Hematopoietic multipotent progenitor cell treated with erythropoietin and hydrocortisone succinate and interleukin-3 and kit ligand, for 6 days (in vitro differentiated cells): ENCODE results near the gene POLR2L.
A peak's percentile ranks its signal among the peaks of the same experiment; 100 is the strongest.

Experiments
- DNase-seq: peaks from one replicate; pipeline ENCODE4 v3.0.0-alpha.2; 2015

Gene POLR2L

DNA sequence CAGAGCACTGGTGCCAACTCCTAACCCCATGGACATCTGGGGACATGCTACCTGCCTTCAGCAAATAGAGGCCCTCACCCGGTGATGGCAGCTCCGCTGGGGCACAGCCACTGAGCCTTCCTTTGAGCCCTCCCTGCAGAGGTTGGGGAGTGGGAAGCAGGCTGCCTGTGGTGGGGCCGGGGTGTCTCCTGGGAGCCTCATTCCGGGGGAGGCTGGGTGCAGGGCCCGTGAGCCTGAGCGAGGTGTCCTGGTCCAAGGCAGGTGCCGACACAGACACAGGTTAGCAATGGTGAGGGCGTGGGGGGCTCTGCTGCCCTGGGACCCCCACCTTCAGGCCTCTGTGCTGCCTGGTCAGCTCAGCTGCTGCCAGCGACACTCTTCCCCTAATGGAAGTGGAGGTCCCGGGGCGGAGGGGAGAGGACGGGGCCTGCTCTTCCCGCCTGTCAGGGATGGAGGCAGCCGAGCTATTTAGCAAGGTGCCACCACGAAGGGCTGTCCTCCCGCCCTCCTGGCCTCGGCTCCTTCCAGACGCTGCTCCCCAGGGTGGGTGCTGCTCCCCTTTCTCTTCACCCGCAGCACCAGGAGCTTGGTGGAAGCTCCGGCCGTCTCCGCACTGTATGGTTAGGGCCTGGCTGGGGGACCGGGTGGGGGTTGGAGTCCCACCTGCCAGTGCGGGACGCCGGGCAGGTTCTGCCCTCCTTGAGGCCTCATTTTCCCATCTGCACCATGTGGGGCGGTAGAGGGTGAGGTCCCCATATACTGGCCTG is 11.5 kb upstream of the POLR2L start:
- DNase-seq, result no peak

DNA sequence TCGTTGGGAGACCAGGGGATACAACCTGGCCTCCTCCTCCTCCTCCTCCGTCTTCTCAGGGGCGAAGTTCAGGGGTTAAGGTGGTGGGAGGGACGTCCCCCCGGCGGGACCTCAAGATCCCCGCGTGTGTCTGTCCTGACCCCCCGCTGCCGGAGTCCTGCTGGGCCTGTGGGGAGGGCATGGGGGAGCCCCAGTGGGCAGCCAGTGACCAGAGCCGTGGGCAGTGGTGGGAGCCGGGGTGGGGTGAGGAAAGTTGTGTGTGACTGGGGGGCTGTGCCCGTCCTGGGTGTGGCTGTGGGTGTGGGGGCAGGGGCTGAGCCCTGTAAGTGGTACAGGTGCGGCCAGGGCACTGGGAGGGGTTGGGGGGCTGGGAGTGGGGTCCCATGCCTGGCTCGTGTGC is 10.4 kb upstream of the POLR2L start:
- DNase-seq, result no peak

DNA sequence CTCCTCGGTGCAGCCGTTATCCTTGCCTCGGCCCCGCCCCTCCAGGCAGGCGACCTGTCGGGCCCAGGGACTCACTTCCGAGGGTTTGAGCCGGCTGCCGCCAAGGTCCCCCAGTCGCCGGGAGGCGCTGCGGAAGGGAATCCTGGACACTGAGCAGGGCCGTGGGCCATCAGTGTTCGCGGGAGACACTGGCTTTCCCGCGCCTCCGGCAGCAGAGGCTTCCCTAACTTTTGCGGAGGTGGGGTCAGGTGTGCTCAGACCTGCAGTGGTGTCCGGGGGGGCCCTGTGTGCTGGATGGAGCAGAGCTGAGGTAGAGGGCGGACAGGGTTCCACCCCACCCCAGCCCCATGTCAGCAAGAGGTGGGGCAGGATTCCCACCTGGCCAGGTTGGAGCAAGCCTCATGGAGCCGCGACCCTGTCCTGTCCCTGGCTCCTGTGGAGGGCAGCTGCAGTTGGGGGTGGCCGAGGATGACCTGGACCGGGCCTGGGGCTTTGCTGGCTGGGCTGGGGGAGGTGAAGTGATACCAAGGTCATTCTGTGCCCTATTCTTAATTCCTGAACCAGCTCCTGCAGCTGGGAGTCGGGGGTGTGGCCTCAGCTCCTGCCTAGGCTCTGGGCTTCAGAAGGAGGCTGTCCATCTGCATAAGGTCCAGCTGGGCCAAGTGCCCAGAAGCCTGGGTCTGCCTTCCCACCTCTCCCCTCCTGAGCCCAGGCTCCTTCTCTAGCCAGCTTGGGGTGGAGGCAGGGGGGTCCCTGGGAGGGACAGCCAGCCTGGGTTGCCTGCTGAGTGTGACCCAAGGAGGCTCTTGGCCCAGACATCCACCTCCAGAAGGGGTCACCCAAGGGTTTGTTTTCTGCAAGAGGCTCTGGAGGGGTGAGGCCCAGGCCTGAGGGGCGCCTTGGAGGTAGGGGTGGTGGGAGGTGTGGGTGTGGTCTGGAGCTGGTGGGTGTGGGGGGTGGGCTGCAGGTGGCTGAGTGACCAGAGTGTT is 8.7 kb upstream of the POLR2L start:
- peak; percentile 60 for DNase-seq

DNA sequence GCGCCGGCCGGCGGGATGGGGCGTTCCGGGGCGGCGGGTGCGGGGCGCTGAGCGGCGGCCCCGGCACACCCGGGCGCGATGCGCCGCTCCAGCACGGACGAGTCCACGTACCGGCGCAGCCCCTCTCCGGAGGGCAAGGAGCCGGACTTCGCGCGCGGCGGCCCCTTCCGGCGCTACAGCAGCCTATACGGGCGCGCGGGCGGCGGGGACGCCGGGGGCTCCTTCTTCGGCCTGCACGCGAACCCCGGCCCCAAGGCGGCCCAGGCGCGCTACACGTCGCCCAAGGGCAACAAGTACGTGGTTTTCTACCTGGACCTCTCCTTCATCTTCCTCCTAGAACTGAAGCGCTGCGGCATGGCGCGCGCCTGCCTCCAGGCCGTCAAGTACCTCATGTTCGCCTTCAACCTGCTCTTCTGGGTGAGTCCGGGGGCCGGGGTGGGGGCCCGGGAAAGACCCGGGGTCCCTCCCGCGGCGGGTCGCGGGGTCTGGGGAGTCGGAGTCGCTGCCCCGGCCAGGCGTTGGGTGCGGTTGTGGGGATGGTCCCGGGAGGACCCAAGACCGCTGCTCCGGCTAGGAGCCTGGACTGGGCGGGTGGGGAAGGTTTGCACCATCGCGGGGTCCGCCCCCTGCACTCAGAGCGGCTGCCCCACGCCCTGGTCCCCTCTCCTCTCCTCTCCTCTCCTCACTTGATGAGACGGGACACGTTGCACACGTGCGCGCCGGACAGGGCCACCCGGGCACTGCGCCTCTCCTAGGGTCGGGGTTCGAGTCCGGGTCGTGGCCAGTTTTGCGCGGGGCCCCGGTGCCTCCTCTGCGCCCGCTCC is 7.8 kb upstream of the POLR2L start:
- DNase-seq, result no peak

DNA sequence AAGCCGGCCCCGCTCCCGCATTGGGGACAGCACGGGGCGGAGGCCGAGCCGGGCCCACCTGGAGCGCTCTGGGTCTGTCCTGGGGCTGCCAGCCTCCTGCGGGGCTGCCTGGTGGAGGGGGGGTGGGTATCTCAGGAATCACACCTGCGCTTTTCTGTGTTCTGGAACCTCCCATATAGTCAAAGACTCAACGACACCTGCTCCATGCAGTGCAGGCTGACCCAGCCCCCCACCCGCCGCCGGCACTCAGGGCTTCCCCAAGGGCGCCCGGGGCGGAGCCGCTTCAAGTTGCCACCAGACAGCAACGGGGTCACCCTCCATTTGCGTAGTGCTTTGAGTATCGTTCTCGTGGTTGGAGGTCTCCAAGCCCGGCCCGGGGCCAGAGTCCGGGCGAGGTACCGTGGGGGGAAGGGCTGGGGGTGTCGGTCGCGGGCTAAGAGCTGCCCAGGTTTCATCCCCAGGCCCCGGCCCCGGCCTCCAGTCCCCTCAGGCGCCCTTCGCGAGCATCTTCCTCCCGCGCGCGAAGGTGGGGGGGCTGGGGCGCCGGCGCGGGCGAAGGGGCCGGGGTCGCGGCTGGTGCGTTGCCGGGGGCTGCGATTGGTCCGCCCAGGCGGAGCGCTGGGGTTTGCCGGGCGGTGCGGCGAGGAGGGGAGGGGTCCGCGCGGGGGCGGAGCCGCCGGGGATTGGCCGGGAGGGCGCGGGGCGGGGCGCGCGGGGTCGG is 6.9 kb upstream of the POLR2L start:
- DNase-seq, result no peak

DNA sequence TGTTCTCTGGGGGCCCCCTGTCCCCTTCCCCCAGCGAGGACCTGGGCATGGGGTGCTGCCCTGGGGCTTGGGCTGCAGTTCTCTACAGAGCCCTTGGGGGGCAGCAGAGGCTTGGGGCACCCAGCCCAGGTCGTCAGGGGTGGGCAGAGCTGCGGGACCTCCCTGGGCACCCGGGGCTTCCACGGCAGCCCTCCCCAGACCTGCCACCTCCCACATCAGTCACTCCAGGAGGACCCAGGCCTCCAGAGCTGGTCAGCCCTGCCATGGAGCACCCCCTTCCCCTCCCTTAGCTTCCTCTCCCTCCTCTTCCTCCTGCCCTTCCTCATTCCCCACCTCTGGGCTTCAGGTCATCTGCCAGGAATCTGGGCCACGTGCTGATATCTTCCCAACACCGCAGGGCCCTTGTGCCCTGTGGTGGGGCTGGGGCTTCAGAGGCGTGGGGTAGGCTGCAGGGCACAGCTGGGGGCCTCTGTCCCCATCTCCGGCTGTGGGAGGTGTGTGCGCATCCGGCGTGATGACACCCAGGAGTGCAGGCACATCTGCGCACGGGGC is 6.1 kb upstream of the POLR2L start:
- peak; percentile 78 for DNase-seq

DNA sequence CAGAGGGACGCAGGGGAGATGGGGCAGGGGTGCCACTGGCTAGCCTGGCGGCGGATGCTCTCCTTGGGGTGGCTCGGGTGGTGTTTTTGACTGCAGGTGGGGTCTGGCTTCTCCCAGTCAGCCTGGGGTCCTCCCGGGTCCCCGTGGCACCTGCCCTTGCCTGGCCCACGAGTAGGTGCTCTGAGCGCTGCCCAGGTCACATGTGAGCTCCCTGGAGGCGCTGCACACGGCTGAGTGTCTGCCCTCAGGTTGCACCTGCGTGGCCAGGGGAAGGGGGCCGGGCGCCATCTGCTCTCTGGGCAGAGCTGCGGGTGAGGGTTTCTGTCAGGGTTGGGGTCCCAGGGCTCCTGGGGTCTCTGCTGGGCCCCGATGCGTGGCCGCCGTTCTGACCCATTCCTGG is 5.5 kb upstream of the POLR2L start:
- DNase-seq, result no peak

DNA sequence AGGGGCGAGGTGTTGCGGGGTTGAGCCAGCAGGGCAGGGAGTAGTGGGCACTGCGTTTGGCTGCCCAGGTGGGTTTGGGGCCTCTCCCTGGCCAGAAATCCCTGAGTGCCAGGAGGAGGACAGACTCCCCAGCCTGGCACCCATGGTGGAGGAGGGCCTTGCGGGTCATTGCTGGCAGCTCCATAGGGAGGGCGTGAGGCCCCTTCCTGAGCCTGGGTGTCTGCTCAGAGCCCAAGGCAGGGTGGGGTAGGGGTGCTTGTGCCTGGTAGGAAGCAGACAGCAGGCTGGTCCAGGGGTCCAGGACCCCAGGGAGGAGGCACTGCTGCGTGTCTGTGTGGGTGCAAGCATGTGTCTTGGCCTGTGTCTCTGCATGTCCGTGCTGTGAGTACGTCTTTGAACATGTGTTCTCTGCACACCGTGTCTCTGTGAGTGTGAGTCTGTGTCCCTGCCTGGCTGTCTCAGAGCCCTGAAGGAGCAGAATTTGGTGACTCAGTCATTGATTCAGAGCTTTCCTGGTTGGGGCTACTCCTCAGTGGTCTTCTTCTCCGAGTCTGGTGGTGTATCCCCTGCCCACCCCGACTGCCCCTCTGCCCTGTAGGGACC is 4.3 kb upstream of the POLR2L start:
- DNase-seq, result no peak

DNA sequence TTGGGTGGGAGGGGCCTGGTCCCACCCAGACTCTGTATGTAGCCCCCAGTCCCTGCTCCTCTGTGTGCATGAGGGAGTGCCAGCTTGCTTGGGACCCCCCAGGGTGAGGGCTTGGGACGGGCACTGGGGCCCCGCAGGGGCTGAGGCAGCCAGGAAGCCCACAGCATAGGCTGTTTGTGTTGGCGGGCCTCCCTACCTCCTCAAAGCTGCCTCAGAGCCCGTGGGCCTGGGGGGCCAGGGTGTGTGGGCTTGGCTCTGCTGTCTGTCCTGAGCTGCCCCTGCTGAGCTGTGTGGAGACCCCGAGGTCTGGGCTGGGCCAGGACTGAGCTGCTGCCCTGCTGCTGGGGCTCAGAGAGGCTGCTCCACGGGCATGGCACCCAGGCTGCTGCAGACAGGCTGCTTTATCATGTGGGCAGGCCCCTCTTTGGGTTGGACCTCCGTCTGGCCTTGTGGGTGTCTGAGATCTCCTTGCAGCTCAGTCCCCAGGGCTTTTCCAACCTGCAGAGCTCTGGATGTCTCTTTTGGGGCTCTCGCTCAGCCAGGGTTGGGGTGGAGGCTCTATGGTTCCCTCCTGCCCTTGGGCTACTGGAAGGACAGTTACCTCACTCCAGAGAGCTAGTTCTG is 3.7 kb upstream of the POLR2L start:
- peak; percentile 82 for DNase-seq

DNA sequence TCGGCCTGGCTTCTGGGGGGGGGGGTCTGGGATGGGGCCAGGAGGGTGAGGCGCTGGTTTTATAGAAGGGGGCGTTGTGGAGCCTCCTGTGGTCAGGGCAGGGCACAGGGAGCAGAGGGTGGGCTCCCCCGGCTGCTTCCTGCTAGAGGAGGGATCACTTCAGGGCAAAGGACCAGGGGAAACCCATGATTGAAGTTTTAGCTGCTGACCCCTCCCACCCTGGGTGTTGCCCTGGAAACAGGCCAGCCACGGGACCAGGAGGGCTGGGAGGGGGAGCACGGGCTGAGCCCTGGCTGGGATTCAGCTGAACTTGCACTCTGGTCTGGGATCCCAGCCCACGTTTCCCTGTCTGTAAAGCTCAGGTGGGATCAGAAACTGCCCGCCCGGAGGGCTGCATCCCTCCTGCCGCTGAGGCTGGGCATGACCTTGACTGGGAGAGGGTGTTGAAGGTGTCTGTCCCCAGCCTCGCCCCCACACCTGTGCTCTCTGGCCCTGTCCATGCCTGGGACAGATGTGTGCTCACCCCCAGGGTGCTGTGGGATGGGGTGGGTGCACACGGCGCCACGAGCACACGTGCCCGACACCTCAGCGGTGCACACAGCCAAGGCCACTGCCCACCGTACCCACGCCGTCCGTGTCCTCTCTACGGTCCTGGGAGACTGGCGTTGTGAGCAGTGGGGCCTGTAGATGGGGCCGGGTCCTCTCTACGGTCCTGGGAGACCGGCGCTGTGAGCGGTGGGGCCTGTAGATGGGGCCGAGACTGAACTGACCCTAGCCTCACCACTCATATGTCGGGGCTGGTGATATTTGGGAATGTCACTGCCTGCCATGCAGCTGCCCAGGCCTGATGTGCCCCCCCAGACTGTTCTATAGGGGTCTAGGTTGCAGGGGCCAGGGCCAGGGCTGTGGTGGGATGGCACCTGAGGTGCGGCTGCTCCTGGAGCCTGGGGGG is 2.6 kb upstream of the POLR2L start:
- peak; percentile 94 for DNase-seq

DNA sequence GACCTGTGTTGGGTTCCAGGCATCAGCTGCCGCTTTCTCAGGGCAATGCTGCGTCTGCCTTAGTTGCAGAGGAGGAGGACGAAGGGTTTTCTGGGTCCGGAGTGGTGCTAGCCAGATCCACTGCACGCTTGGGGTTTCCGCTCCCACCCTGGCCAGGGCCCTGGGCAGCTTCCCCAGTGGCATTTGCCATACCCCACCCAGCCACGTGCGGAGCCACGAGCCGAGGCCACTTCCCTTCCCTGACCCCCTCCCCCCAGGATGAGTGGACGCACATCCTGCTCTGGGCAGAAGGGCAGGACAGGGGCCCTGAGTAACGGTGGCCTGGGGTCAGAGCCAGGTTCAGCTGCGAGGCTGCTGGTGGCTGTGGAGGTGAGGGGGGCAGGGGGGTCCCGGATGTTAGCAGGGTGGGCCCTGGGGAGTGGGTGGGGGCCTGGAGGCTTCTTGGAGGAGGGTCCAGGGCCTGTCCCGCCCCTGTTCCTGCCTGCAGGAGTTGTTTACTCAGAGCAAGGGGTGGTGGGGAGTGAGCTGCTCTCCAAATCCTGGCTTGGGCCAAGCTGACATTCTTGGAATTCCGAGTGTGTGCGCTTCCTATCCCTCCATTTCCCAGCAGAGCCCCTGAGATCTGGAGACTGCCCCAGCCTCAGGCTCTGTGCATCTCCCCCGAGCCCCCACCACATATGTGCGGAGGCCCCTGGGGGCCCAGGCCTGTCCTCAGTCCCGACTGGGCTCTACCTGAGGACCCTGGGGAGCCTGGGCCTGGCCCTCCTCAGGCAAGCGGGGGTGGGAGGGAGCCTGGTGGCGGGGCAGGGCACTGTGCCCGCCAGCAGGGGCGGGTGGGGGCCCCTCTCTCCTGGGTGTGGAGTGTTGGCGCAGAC is 1.7 kb upstream of the POLR2L start:
- peak; percentile 50 for DNase-seq

DNA sequence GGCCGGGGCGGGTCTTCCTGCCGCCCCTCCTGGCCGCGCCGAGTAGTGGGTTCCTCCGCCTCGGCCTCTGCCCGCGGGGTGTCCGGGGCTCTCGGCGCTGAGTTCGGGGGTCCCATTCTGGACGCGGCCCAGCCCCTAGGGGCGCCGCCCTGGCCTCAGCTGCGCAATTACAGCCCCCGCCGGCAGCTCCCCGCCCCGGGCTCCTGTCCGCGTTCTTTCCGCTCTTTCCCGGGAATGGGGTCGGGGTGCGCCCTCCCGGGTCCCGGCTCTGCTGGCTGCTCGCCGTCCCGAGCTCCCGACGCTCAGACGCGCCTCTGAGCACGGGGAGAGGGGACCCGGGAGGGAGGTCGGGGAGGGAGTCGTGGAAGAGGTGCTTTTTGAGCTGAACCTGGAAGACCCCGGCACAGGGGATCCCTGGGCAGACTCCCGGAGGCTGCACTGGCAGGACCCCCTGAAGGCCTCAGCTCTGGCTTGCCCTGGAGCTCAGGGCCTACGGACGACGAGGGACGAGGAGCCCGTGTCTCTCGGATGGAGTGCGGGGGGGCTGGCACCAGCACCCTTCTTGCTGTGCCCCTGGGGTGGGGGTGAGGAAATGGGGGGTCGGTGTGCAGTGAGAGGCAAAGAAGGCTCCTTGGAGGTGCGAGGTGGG is 881 bp upstream of the POLR2L start:
- no peak for DNase-seq

DNA sequence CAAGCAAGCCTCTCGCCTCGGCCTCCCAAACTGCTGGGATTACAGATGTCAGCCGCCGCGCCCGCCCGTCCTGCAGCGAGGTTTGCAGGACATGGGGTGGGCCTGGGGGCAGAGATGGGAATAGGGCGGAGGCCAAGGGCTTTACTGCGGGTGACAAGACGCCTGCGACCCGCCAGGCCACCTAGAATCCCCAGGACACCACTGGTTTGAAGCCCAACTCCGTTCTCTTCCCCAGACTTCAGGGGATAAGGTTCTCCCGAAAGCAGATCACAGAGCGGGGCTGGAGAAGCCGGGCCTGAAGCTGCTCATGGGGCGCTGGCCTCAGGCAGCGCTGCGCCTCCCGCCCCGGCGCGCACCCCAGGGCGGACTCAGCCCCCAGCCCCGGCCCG is 354 bp downstream of the POLR2L start:
- DNase-seq, result peak; percentile 55

DNA sequence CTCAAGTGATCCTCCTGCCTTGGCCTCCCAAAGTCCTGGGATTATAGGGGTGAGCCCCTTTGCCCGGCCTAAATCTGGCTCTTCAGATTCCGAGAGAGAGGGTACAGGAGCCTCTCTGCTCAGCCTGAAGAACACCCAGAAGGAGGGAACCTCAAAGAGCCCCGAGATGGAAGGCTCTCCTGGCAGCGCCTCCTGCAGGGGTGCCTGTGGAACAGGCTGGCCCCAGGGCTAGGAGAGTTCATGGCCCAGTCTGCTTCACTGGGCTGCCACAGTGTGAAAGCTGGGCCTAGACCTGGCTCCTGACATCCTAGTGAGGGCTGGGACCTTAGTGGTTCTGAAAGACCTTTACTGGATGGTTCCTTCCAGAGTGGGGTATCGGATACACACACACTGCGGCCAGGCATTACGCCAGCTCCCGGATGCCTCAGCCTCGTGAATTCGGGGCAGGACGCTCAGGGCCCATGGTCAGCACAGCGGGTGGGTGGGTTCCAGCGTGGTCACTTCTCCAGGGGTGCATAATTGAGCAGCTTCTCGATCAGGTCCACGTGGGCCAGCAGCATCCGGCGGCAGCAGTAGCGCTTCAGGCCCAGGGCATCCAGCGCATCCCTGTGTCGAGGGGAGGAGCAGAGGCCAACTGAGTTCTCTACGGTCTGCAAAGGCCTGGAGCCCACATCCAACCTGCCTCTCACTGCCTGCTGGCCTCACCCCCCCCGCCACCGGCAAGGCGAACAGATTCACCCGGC is 2.3 kb downstream of the POLR2L start:
- DNase-seq, result peak; percentile 50

DNA sequence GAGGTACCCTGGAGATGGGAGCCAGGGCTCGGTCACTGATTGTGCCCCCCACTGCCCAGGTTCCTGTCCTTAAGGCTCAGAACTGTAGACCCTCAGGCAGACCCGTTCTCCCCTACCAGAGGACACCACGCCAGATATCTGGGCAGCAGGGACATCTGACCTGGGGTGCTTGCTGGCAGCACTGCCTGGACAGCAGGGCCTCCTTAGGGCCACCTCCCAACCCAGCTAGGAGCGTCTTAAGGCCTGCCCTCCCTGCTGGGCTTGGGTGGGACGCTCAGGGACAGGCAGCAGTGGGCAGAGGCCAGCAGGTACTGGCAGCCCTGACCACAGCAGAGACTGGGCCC is 3.1 kb downstream of the POLR2L start:
- DNase-seq, result no peak

DNA sequence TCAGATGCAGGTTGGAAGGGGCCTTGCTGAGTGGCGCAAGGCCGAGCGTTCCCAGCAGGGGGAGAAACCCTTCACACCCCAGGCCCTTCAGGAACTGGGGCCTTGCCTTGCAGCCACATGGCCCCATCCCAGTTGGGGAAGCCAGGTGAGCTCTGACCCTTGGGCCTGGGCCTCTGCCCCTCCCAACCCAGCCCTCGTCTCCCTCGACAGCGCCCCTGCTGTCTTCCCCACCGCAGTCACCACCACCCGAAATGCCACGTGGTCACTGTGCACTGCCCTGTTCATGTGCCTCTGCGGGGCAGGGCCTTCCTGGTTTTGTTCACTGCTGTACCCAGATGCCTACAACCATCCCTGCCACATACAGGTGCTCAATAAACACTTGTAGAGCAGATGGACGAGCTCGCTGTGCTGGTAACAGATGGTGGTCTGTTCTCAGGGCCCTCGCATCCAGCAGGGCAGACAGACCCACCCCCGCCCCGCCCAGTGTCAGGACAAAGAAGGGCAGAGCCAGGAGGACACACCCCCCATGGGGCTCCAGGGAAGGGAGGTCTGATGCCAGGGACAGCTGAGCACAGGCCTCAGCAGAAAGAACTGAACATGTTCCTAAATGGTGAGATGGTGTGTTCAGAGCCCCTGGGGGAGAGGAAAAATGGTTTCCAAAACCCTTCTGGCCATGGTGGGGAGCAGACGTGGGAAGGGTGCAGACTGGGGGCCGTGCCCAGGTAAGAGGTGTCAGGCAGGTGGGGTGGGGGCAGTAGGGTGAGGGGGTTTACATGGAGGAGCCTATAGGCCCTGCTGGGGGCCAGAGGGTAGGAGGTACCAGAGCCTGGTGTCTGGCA is 3.7 kb downstream of the POLR2L start:
- peak; percentile 54 for DNase-seq

DNA sequence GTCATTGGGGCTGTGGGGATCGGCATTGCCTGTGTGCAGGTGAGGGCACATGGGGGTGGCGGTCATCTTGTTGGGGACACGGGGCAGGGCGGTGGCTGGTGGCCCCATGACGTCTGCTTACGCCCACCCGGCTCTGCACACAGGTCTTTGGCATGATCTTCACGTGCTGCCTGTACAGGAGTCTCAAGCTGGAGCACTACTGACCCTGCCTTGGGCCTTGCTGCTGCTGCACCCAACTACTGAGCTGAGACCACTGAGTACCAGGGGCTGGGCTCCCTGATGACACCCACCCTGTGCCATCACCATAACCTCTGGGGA is 4.4 kb downstream of the POLR2L start:
- DNase-seq, result no peak
